ENCODE data around the gene ADGRB2.

The ADGRB2 gene

GRCh38 chr1:31797216-31797615 is 33.1 kb upstream of the ADGRB2 start:
- Histone ChIP-seq H3K4me1 (ENCODE audit: insufficient read depth, low read length, poor library complexity, severe bottlenecking) (no peaks in the 10 kb centered on the region), H4K20me1 (ENCODE audit: insufficient read depth, low read length, poor library complexity, severe bottlenecking) (no peaks in the 10 kb centered on the region), H3K4me3 (ENCODE audit: low read length, poor library complexity, severe bottlenecking) (no peak overlapping the region), H3K4me2 (ENCODE audit: low read depth, low read length, poor library complexity, severe bottlenecking) (no peak overlapping the region), H3K9me3 (ENCODE audit: insufficient read depth, low read depth, low read length) (no peaks in the 10 kb centered on the region), H3F3A (ENCODE audit: low read depth) (no peaks in the 10 kb centered on the region), H3K27me3 (ENCODE audit: insufficient read depth, low read length, poor library complexity, severe bottlenecking) (no peaks in the 10 kb centered on the region), H3K9me2 (replicated peaks; ENCODE audit: low read depth, low read length) (no peaks in the 10 kb centered on the region), H3K36me3 (ENCODE audit: insufficient read depth, low read length) (no peaks in the 10 kb centered on the region), H2AFZ (ENCODE audit: low read length) (no peak overlapping the region), H3K79me2 (ENCODE audit: insufficient read depth, low read length) (no peaks in the 10 kb centered on the region), H3K9ac (ENCODE audit: low read depth, low read length, poor library complexity, severe bottlenecking) (no peak overlapping the region)
- no peak for TF ChIP-seq CTCF (conservative IDR thresholded peaks at IDR 0.05; ENCODE audit: low read length)
- TF ChIP-seq EZH2phosphoT487 (IDR thresholded peaks at IDR 0.05; ENCODE audit: borderline replicate concordance): no peak

- no peak for TF ChIP-seq CTCF (conservative IDR thresholded peaks at IDR 0.05; ENCODE audit: low read length)
- no peak for TF ChIP-seq EZH2phosphoT487 (IDR thresholded peaks at IDR 0.05; ENCODE audit: borderline replicate concordance)
- no peaks in the 10 kb centered on the region for H3K79me2 ChIP-seq (ENCODE audit: insufficient read depth, low read length)
- no peaks in the 10 kb centered on the region for H3K4me1 ChIP-seq (ENCODE audit: insufficient read depth, low read length, poor library complexity, severe bottlenecking)
- H3K36me3 ChIP-seq (ENCODE audit: insufficient read depth, low read length): no peaks in the 10 kb centered on the region
- H3K9me2 ChIP-seq (replicated peaks; ENCODE audit: low read depth, low read length): no peaks in the 10 kb centered on the region
- no peaks in the 10 kb centered on the region for H3K27me3 ChIP-seq (ENCODE audit: insufficient read depth, low read length, poor library complexity, severe bottlenecking)
- H3K4me2 ChIP-seq (ENCODE audit: low read depth, low read length, poor library complexity, severe bottlenecking): no peak overlapping the region
- H3K4me3 ChIP-seq (ENCODE audit: low read length, poor library complexity, severe bottlenecking): no peak overlapping the region
- no peaks in the 10 kb centered on the region for H3F3A ChIP-seq (ENCODE audit: low read depth)
- H2AFZ ChIP-seq (ENCODE audit: low read length): no peak overlapping the region
- no peaks in the 10 kb centered on the region for H4K20me1 ChIP-seq (ENCODE audit: insufficient read depth, low read length, poor library complexity, severe bottlenecking)
- no peaks in the 10 kb centered on the region for H3K9me3 ChIP-seq (ENCODE audit: insufficient read depth, low read depth, low read length)
- H3K9ac ChIP-seq (ENCODE audit: low read depth, low read length, poor library complexity, severe bottlenecking): no peak overlapping the region
These were observed 32.6 kb upstream of the ADGRB2 start for GRCh38 chr1:31796707-31797106.

- Histone ChIP-seq H3K9me2 (replicated peaks; ENCODE audit: low read depth, low read length) (no peaks in the 10 kb centered on the region), H3K9me3 (ENCODE audit: insufficient read depth, low read depth, low read length) (no peaks in the 10 kb centered on the region), H3F3A (ENCODE audit: low read depth) (no peaks in the 10 kb centered on the region), H2AFZ (ENCODE audit: low read length) (no peak overlapping the region), H3K4me2 (ENCODE audit: low read depth, low read length, poor library complexity, severe bottlenecking) (no peak overlapping the region), H3K27me3 (ENCODE audit: insufficient read depth, low read length, poor library complexity, severe bottlenecking) (no peaks in the 10 kb centered on the region), H3K79me2 (ENCODE audit: insufficient read depth, low read length) (no peaks in the 10 kb centered on the region), H3K4me3 (ENCODE audit: low read length, poor library complexity, severe bottlenecking) (no peak overlapping the region), H3K36me3 (ENCODE audit: insufficient read depth, low read length) (no peaks in the 10 kb centered on the region), H3K9ac (ENCODE audit: low read depth, low read length, poor library complexity, severe bottlenecking) (no peak overlapping the region), H4K20me1 (ENCODE audit: insufficient read depth, low read length, poor library complexity, severe bottlenecking) (no peaks in the 10 kb centered on the region), H3K4me1 (ENCODE audit: insufficient read depth, low read length, poor library complexity, severe bottlenecking) (no peaks in the 10 kb centered on the region)
- no peak for TF ChIP-seq CTCF (conservative IDR thresholded peaks at IDR 0.05; ENCODE audit: low read length)
- no peak for TF ChIP-seq EZH2phosphoT487 (IDR thresholded peaks at IDR 0.05; ENCODE audit: borderline replicate concordance)
These were observed 31.9 kb upstream of the ADGRB2 start for GRCh38 chr1:31795801-31796621.

Measured in Loucy (cell line).